ENCODE results near the gene TUBB3.

Gene TUBB3

GRCh38 chr16:89982318-89982717 is 59.2 kb downstream of the TUBB3 start:
- Histone ChIP-seq H3K9ac (ENCODE audit: insufficient read length) (no peak overlapping the region), H3K9me3 (ENCODE audit: low read depth, low read length) (no peaks in the 10 kb centered on the region), H3K36me3 (ENCODE audit: insufficient read depth, low read length) (peaks cover 31% of the 10 kb centered on the region; the same call in 1 of the 2 replicates), H3K27ac (no peak overlapping the region), H3K4me3 (no peak overlapping the region)
- no peak for DNase-seq (ENCODE audit: low read depth, low spot score)
- TF ChIP-seq EZH2 (IDR thresholded peaks at IDR 0.05) (no peak), POLR2AphosphoS5 (IDR thresholded peaks at IDR 0.05; ENCODE audit: borderline replicate concordance, low read depth, low read length) (no peak), FOXP2 (optimal IDR thresholded peaks at IDR 0.05; ENCODE audit: control extremely low read depth, extremely low read length, insufficient read depth) (no peak)

DNA sequence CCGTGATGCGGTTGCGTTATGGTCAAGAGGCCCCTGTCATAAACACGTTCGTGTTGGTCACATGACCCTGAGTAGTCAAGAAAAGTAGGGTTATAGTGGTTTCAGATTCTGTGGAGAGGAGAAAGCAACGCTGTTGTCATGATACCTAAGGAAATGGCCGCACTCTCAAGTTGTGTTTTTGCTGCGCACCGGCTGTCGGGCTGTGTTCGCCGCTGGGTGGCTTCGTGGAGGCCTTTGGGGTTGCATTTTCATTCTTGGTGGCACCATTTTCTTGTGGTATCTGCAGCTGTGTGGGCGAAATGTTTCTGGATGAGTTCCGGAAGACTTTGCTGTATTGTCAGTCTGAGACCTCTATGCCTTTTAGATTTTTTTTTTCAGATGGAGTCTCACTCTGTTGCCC is 60.4 kb downstream of the TUBB3 start:
- no peak for DNase-seq (ENCODE audit: low read depth, low spot score)
- peaks cover 29% of the 10 kb centered on the region; the same call in 1 of the 2 replicates for H3K36me3 ChIP-seq (ENCODE audit: insufficient read depth, low read length)
- H3K4me3 ChIP-seq = no peak overlapping the region
- TF ChIP-seq FOXP2 (optimal IDR thresholded peaks at IDR 0.05; ENCODE audit: control extremely low read depth, extremely low read length, insufficient read depth) = no peak
- no peak for TF ChIP-seq POLR2AphosphoS5 (IDR thresholded peaks at IDR 0.05; ENCODE audit: borderline replicate concordance, low read depth, low read length)
- no peak for TF ChIP-seq EZH2 (IDR thresholded peaks at IDR 0.05)
- H3K9me3 ChIP-seq (ENCODE audit: low read depth, low read length) = no peaks in the 10 kb centered on the region
- no peak overlapping the region for H3K27ac ChIP-seq
- H3K9ac ChIP-seq (ENCODE audit: insufficient read length) = no peak overlapping the region

- no peak overlapping the region for H3K9ac ChIP-seq (ENCODE audit: insufficient read length)
- peaks cover 29% of the 10 kb centered on the region; the same call in 1 of the 2 replicates for H3K36me3 ChIP-seq (ENCODE audit: insufficient read depth, low read length)
- TF ChIP-seq FOXP2 (optimal IDR thresholded peaks at IDR 0.05; ENCODE audit: control extremely low read depth, extremely low read length, insufficient read depth) (no peak), POLR2AphosphoS5 (IDR thresholded peaks at IDR 0.05; ENCODE audit: borderline replicate concordance, low read depth, low read length) (no peak), EZH2 (IDR thresholded peaks at IDR 0.05) (no peak)
- DNase-seq (ENCODE audit: low read depth, low spot score) = no peak
- H3K4me3 ChIP-seq = no peak overlapping the region
- H3K27ac ChIP-seq = no peak overlapping the region
- H3K9me3 ChIP-seq (ENCODE audit: low read depth, low read length) = no peaks in the 10 kb centered on the region
Measured at GRCh38 chr16:89984216-89984615, 61.1 kb downstream of the TUBB3 start.

GRCh38 chr16:89985219-89985618 is 62.1 kb downstream of the TUBB3 start:
- TF ChIP-seq POLR2AphosphoS5 (IDR thresholded peaks at IDR 0.05; ENCODE audit: borderline replicate concordance, low read depth, low read length) (no peak), EZH2 (IDR thresholded peaks at IDR 0.05) (no peak), FOXP2 (optimal IDR thresholded peaks at IDR 0.05; ENCODE audit: control extremely low read depth, extremely low read length, insufficient read depth) (no peak)
- H3K9ac ChIP-seq (ENCODE audit: insufficient read length) = no peak overlapping the region
- no peaks in the 10 kb centered on the region for H3K9me3 ChIP-seq (ENCODE audit: low read depth, low read length)
- no peak for DNase-seq (ENCODE audit: low read depth, low spot score)
- H3K36me3 ChIP-seq (ENCODE audit: insufficient read depth, low read length) = peaks cover 25% of the 10 kb centered on the region; the same call in 1 of the 2 replicates
- H3K27ac ChIP-seq = no peak overlapping the region
- H3K4me3 ChIP-seq = no peak overlapping the region

All from SK-N-MC (cell line).